ENCODE results near the gene STK39.

STK39 gene

DNA sequence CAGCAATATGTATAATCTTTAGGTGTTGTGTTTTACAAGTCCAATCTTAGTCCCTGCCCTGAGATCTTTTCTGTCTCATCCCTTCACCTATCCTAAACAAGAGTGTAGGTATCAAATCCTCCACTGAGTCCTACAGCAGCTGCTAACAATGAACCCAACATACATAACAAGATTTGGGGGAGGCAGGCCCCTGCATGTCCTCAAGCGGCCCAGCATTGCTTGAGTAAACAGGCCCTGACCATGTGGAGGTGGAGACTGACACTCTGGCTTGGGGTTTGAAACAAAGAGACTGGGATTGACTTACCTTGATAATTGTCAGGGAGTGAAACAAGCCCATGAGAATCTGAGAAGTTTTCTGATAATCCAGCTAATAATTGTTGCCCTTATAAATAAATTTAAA, 213.4 kb downstream of the STK39 start:
- no peak for DNase-seq

DNA sequence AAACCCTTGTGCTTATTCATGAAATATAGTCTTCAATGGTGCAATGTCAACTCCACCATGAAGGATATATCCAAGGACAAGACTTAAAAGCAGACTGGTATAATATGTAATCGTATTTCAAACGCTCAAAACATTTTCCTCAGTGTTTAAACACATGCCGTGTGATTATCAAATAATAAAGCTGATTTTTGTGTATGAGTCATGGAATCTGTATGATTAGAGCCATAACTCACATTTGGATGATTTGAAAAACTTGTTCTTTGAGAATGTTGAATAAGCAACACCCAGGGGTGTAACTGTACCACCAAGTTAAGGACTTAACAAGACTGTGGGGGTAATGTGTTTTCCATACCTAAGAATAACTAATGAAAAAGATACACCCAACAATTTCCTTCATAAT, 215.3 kb downstream of the STK39 start:
- DNase-seq = no peak

DNA sequence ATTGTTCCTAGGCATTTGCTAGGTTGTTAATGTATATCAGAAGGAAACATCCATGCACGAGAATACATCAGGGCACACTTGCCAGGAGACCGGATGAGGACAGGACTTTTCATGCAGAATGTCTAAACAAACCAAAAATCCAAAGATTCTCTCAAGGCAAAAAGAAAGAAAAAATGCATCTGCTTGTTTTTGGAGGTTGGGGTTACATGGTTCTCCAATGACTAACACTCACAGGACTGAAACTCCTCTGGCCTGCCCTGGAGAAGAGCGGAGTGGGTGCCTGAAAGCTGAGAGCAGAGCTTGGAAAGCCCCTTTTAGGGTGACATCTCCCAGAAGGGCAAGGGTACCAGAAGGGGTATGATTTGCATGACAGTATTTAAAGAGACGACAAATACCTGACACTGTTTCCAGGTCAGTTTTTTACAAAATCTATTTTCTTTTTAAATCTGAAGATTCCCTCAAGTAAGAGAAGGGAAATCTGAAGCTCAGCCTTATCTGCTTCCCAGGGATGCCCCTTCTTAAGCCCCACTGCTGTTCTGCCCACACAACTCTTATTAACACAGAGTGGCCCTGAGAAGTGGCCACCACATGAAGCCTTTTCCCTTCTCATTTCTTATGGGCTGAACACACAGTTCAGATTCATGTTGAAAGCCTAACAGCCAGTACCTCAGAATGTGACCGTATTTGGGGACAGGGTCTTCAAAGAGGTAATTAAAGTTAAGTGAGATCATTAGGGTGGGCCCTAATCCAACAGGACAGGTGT, 216.4 kb downstream of the STK39 start:
- DNase-seq = no peak

DNA sequence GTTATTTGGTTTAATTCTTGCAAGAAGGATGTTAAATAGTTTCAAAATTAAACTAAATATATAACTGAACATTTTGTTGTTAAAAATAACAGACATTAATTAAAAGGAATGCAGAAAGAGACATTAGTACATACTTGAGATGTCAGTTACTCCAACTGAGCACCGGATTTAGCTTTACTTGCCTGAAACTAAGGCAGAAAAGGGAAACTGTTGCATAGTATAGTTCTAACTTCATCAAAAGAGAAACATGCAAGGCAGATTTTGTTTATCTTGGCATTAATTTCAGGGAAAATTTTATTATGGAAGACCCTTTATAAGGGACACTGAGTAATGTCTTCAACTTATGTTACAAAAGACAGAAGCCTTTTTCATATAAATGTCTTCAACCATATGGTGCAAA, 218.3 kb downstream of the STK39 start:
- DNase-seq = no peak

DNA sequence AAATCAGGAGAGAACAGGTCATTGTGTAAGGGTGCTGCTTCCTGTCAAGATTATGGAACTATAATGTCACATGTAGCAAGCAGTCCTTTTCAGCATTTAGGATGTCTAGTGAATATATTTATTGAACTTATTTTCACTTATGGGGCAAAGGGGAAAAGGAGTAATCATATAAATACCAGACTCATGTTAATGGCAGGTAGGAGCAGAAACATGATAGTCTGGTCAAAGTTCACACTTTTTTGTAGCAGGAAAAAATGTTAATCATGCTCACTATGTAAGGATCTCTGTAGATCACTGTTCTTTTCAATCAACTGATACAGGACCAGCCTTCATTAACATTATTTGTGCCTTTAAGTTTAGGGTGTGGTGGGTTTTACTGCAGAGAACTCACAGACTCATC, 219.0 kb downstream of the STK39 start:
- DNase-seq = no peak

DNA sequence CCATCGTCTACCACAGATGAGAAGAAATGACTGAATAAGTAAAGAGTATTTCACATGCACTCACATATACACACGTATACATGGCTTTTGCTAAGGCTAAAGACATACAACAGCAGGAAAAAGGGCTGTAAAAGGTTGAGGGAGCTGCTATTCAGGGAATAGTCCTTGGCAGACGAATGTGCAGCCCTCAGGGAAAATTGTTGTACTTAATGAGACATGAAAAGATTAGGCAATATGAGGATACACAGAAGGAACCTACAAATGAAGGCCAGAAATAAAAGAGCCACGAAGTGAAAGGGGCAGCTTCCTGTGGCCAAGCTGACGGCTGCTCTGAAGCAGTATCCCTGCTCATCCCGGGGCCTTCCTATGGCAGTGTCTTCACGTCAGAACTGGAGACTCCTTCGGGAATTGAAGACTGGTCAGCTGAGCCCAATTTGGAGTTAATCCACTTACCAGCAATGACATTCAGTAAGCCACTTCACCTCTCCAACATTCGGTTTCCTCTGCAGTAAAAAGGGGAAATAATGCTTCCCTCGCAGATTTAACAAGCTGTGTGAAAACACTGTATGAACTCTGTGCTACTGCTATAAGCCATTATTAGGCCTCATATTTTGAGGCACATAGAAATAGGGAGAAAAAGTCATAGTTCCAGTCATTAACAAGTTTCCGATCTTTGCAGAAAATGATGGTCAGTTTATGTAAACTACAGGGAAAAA, 221.8 kb downstream of the STK39 start:
- no peak for DNase-seq

DNA sequence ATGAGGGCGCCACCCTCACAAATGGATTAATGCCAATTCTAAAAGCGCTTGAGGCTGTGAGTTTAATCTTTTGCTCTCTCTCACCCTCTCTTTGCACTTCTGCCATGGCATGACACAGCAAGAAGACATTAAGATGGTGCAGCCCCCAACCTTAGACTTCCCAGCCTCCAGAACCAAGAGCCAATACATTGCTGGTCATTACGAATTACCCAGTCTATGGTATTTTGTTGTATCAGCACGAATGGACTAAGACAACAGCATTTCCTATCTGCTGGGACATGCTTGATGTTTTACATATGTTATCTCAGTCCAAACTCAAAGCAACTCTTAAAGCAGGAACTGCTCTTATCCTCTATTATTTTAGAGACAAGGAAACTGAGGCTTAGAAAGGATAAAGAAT, 222.9 kb downstream of the STK39 start:
- no peak for DNase-seq

DNA sequence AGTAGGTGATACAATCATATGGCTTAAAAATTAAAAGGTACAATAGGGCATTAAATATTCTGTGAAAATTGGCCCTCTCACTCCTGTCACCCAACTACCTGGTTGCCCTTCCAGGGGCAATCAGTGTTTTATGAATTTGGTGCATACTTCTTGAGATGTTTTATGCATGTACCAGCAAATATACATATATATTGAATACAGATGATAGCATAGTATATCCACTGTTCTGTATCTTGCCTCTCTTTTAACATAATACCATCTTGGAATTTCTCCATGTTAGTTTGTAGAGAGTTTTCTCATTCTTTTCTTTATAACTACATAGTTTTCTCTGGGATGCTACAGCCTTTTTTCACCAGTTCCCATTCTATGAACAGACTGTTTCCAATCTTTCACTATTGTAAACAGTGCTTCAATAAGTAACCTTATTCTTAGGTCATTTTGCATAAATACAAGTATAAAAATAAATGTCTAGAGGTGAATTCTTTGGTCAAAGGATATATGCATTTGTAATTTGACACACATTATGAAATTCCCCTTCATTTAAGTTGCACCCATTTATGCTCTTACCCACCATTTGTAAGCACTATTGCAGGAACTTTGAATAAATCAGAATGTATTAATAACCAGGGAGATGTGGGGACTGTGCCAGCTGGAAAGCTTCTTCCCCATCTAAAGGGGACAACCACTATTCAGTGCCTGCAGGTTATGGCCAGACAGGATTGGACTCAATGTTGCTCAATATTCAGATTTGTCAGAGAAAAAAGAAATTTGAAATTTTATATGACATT, 225.4 kb downstream of the STK39 start:
- DNase-seq = no peak

DNA sequence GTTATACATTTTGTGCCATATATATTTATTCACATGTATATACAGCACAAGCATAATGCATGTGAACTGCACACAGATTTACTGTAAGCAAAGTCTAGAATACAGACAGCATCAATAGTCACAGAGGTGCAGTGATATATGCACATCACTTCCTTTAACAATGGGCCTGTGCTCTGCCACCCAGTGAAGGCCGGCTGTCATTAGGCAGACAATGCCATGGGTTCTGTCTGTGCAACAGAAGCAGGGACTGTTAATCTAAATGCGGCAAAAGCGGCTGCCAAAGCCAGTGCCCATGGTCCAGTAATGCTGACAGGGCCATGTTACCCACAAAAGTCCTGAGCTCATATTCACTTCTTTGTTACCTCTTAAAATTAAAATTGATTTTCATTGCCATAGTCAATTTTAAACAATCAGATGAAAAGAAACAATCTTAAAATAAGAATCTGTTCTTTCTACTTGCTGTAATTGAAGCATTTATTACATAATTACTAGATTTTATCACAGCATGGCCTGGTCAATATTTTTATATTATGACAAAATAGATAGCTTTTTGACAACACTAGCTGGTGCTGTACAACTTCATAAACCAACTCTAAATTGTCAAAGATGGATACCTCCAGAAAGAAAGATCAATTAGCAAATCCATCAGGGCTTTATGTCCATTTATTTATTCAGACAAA, 232.0 kb downstream of the STK39 start:
- no peak for DNase-seq

DNA sequence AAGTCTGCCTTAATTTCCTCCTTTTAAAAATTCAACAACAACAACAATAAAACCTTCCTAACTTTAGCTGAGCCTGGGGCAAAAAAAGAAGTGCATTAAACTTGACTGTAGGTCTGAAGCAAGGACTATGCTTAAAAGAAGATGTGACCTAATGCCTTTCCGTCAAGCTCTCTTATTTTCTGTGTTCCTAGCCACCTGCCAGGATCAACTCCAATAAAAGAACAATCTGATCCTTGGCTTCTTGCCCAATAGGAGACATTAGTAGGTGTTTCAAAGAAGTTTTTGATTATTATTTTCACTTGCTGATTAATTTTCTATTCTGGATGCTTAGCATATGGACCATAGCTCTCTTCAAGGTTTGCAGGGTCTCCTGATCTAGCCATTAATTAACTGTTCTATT, 237.5 kb downstream of the STK39 start:
- no peak for DNase-seq

DNA sequence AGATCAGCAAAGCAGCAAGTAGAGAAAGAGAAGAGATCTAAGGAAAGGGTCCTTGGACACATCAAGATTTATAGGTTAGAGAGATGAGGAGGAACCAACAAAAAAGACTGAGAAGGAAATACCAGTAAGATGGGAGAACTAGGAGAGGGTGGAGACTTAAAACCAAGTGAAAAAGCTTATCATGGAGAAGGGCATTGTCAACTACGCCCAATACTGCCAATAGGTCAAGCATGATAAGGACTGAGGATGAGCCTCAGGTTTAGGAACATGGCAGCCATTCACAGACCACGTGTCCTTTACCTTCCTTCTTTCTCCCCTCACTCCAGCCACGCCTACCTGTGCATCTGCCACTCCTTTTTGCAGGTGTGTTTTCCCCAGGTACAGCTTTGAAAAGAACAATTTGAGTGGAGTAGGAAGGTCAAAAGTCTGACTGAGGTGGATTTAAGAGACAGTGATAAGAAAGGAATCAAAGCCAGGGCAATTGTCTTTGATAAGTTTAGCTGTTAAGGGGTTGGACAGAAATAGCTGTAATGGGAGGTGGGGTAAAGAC, 238.7 kb downstream of the STK39 start:
- no peak for DNase-seq

DNA sequence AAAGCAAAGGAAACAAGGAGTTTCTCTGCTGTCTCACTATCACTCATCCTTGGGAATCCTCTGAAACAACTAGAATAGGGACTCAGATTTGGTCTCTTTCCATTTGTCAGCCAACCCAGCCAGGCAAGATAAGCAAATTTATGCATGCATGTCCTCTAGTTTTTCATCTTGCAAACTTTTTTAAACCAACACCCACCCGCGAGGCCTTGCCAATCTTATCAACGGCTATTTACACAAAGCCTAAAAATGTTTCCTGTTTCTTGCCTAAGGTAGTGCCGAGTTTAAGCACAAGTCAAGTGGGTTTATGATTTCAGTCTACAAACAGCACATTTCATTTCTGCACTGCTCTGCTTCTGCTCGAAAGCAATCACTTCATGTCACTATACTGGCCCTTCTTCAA, 240.9 kb downstream of the STK39 start:
- DNase-seq = no peak

DNA sequence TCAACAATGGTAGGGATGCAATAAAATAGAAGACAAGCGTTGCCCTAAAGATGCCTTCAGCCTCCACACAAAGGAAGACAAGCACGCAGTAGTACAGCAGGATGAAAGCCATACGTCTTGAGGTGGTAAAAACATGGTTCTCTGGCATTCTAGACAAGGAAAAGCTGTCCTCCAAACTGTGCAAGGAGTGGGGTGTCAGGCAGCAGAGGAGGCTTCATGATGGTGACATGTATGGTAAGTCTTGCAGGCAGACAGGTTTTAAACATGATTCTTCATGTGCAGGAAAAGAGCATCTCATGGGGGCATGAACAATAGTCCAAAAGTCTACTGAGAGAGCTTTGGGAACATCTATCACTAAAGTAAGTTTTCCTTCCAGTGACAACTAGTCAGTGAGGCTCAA, 241.8 kb downstream of the STK39 start:
- DNase-seq = no peak

DNA sequence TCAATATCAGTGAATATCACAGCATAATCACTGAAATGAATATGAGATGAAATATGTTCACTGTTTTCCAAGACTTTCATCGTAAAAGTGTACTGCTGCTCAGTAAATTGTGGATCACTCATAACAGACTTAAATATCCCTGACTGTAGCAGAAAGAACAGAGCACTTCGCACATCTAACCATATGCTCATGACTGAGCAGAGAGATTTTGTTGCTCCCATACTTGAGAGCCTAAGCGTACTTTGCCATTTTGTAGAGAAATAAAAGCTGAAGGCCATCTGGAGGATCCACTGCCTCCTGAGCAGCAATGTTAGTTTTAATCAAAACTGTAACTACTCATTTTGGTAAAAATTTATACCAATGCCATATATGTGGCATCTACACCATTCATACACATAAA, 243.5 kb downstream of the STK39 start:
- DNase-seq = no peak

DNA sequence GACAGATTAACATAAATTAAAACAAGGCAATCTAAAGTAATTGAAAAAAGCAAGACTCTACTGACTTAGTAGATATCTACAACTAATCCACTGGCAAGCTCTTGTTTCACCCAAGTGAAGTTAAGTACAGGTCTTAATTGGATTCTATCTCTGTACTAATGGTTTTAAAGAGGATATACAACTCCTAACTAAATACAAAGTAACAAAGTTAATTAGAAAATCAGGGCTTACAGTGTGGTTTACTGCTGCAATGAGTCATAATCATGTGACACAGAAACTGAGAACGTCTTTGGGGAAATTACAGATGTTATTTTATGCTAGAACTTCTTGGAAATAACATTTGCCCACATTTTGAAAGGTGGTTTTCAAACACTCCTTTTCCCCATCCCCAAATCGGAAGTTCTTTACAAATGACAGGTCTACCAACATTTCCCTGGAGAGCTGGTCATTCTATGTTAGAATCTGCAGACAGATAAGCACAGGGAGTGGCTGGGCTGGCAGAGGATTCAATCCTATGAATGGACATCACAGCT, 245.3 kb downstream of the STK39 start:
- DNase-seq = no peak

DNA sequence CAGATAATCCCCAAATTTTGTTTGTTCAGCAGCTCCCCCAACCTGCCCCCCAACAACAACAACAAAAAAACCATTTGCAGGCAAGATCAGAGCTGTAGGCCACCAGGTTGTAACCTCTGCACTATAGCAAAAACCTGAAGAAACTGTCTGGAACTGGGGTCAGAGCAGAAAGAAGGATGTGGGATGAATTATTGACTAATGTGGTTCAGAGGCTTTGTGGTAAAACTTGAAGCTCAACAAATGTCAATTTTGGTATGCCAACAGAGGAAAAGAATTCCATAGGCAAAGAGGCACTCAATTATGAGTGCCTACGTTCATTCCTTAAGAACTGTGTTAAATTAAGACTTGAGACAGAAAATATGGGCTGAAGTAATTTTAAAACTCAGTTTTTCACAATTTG, 255.1 kb downstream of the STK39 start:
- no peak for DNase-seq

DNA sequence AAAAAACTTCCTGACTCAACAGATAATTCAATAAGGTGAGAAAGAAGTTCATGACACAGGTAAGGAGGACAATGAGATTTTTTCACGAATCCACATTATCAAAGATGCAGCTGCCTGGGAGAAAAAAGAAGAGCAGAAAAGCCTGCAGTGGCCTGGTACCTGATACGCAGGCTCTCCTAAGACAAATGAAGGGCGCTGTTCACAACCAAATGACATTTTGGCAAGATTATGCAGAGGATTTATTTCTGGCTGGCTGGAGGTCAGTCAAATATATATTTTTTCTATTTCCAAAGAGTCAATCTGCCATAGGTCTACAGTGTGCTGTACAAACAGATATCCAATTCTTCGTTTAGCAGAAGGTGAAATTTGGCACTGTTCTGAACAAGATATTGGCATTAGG, 257.3 kb downstream of the STK39 start:
- no peak for DNase-seq

DNA sequence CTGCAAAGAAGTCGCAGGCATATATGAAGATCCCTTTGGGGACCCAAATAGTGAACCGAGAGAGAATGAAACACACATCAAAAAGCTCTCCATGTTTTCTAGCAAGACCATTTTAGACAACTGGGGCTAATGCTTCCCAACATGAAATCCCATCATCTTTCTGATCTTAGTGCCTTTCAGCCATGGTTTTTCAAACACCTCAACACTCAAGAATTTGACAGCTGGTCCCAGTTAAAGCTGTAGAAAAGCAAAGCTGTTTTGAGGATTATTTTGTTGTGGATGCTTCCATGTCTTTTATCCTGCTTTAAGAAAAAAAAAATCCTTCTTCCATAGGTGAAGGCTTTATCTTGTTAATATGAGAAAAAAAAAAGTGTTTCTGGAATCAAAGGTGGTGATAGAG, 259.1 kb downstream of the STK39 start:
- no peak for DNase-seq

DNA sequence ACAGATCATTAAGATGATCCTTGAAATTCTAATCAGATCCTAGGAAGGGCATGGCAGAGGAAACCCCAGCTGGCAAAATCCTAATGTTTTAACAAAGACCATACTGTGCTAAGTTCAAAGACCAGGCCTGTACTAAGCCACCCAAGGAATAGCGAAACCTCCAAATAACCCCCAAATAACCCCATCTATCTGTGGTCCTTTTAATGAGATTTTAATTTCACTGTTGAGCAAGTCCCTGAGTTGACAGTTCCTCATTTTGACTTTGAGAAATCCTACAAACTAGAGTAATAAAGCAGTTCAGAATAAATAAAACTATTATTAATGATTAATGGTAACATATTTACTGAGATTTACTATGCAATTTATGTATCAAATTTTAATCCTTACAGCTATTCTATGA, 259.8 kb downstream of the STK39 start:
- DNase-seq = no peak

DNA sequence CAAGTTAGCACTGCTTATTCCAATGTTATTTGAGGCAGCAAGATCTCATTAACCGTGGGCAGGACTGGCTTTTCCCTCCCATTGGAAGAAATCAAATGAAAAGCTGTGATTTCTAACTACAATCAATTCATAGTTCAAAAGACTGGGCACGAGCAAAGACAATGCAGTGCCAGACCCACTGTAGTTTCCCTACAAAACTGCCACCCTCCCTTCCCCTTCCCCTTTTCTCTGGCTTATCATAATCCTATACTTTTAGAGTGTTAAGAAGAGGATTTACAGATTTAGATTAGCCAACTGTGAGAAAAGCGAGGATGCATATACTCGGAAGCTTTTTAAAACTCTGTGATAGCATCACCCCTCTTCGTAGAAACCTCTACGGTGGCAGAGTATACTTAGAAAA, 260.4 kb downstream of the STK39 start:
- no peak for DNase-seq

DNA sequence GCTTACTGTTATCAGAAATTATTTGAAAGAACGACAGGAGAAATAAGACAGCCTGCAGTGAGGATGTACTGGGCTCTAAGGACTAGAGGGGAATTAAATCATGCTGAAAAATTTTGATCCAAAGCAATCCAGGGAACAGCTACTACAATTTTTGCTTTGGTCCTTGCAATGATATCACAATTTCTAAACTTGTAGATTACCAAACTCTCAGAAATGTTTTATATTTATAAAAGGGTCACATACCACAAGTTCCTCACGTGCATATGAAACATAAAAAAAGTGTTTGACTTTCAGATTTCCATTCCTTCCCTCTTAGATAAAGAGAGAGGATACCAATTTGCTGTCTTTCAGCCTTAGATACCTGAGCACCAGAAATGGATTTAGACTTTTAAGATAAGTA, 261.2 kb downstream of the STK39 start:
- DNase-seq = no peak

DNA sequence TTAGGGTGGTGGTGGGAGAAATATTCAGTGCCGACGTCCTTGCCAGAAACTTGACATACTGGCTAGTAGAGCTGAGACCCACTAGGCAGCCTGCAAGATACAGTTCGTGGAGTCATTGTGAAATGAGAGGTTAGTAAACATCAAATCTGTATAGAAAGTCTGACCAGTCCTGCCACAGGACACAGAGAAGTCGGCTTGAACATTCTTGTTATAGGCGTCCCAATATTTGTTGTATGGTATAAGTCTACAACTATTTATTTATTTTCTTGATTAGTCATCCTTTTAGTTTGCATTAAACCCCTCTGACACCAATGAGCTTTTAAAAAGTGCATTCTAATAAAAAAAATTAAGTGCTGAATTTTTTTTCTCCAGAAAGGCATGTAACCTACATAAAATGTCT, 265.4 kb downstream of the STK39 start:
- no peak for DNase-seq

DNA sequence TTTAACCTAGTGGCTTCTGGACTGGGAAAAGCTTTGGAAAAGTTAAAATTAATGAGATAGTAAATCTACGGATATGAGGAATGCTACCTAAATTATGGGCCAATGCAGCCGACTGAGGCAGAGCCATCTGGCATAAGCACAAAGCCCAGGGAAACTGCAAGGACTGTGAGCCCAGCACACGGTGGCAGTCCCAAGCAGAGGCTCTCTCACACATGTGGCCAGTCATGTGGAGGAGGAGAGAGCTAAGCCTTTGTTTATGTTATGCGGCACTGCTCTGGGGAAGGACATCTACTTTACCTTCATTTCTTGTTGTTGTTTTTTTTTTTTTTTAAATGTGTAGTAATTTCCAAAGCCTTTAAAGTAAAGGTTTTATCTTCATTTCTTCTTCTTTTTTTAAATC, 267.0 kb downstream of the STK39 start:
- DNase-seq = no peak
